ENCODE results near the gene IER5L.

Gene IER5L

DNA sequence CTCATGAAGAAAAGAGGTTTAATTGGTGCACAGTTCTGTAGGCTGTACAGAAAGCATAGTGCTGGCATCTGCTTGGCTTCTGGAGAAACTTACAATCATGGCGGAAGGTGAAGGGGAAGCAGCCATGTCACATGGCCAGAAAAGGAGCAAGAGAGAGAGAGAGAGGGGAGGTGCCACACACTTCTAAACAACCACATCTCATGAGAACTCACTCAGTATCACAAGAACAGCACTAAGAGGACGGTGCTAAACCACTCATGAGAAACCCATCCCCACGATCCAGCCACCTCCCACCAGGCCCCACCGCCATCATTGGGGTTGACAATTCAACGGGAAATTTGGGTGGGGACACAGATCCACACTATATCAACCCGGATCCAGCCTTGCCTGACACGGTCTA, 28.8 kb upstream of the IER5L start (continued):
- TF ChIP-seq, protein P1, sequence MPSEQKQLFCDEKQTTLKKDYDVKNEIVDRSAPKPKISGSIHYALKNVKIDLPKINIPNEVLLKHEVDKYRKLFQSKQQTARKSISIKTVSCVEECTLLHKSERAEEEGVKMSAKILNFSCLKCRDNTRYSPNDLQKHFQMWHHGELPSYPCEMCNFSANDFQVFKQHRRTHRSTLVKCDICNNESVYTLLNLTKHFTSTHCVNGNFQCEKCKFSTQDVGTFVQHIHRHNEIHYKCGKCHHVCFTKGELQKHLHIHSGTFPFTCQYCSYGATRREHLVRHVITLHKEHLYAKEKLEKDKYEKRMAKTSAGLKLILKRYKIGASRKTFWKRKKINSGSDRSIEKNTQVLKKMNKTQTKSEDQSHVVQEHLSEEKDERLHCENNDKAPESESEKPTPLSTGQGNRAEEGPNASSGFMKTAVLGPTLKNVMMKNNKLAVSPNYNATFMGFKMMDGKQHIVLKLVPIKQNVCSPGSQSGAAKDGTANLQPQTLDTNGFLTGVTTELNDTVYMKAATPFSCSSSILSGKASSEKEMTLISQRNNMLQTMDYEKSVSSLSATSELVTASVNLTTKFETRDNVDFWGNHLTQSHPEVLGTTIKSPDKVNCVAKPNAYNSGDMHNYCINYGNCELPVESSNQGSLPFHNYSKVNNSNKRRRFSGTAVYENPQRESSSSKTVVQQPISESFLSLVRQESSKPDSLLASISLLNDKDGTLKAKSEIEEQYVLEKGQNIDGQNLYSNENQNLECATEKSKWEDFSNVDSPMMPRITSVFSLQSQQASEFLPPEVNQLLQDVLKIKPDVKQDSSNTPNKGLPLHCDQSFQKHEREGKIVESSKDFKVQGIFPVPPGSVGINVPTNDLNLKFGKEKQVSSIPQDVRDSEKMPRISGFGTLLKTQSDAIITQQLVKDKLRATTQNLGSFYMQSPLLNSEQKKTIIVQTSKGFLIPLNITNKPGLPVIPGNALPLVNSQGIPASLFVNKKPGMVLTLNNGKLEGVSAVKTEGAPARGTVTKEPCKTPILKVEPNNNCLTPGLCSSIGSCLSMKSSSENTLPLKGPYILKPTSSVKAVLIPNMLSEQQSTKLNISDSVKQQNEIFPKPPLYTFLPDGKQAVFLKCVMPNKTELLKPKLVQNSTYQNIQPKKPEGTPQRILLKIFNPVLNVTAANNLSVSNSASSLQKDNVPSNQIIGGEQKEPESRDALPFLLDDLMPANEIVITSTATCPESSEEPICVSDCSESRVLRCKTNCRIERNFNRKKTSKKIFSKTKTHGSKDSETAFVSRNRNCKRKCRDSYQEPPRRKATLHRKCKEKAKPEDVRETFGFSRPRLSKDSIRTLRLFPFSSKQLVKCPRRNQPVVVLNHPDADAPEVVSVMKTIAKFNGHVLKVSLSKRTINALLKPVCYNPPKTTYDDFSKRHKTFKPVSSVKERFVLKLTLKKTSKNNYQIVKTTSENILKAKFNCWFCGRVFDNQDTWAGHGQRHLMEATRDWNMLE (tag by site-specific recombination; conservative IDR thresholded peaks at IDR 0.05; ENCODE audit: low read depth): no peak
- no peak for TF ChIP-seq ZNF621 (tag by site-specific recombination; IDR thresholded peaks at IDR 0.05)

DNA sequence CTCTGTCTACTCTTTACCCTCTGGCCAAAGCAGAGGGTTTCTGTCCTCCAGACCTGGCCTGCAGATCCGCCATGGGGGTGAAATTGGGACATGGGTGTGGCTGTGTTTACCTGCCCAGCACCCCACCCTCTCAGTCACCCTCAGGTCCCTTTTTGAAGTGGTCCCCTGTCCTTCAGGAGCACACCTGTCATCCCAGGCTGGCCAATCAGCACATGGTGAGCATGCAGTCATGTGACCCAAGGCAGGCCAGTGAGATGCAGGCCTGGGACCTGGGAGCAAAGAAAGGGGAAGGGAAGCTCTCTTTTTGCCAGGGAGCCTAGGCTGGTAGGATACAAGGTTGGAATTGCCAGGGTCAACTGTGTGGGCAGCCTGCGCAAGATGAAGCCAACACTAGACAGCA, 28.3 kb upstream of the IER5L start:
- POLR2A ChIA-PET: no interaction called here
- H3K36me3 ChIP-seq (ENCODE audit: control insufficient read depth in 2 of 2, insufficient read depth in 1 of 2, low read length in 2 of 2): no peaks in the 10 kb centered on the region
- no peaks in the 10 kb centered on the region for H3K4me1 ChIP-seq (ENCODE audit: control insufficient read depth, insufficient read depth, low read length)
- H3K4me3 ChIP-seq (ENCODE audit: low read depth, low read length): no peak overlapping the region
- CTCF ChIA-PET: no interaction called here
- no peak overlapping the region for H3K27ac ChIP-seq (ENCODE audit: extremely low read depth, low read depth, low read length)
- no peaks in the 10 kb centered on the region for H3K9me3 ChIP-seq (ENCODE audit: control insufficient read depth, insufficient read depth, low read depth, low read length)
- no peak for TF ChIP-seq ZNF830 (tag by site-specific recombination; IDR thresholded peaks at IDR 0.05; ENCODE audit: low read depth)
- no peak for TF ChIP-seq ZNF76 (tag by site-specific recombination; IDR thresholded peaks at IDR 0.05; ENCODE audit: borderline replicate concordance, low read depth)
- no peak for TF ChIP-seq ZNF174 (tag by site-specific recombination; IDR thresholded peaks at IDR 0.05)
- TF ChIP-seq, protein P2, sequence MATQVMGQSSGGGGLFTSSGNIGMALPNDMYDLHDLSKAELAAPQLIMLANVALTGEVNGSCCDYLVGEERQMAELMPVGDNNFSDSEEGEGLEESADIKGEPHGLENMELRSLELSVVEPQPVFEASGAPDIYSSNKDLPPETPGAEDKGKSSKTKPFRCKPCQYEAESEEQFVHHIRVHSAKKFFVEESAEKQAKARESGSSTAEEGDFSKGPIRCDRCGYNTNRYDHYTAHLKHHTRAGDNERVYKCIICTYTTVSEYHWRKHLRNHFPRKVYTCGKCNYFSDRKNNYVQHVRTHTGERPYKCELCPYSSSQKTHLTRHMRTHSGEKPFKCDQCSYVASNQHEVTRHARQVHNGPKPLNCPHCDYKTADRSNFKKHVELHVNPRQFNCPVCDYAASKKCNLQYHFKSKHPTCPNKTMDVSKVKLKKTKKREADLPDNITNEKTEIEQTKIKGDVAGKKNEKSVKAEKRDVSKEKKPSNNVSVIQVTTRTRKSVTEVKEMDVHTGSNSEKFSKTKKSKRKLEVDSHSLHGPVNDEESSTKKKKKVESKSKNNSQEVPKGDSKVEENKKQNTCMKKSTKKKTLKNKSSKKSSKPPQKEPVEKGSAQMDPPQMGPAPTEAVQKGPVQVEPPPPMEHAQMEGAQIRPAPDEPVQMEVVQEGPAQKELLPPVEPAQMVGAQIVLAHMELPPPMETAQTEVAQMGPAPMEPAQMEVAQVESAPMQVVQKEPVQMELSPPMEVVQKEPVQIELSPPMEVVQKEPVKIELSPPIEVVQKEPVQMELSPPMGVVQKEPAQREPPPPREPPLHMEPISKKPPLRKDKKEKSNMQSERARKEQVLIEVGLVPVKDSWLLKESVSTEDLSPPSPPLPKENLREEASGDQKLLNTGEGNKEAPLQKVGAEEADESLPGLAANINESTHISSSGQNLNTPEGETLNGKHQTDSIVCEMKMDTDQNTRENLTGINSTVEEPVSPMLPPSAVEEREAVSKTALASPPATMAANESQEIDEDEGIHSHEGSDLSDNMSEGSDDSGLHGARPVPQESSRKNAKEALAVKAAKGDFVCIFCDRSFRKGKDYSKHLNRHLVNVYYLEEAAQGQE (tag by site-specific recombination; IDR thresholded peaks at IDR 0.05): no peak
- TF ChIP-seq ZBTB21 (tag by site-specific recombination; IDR thresholded peaks at IDR 0.05): no peak
- TF ChIP-seq, protein P3, sequence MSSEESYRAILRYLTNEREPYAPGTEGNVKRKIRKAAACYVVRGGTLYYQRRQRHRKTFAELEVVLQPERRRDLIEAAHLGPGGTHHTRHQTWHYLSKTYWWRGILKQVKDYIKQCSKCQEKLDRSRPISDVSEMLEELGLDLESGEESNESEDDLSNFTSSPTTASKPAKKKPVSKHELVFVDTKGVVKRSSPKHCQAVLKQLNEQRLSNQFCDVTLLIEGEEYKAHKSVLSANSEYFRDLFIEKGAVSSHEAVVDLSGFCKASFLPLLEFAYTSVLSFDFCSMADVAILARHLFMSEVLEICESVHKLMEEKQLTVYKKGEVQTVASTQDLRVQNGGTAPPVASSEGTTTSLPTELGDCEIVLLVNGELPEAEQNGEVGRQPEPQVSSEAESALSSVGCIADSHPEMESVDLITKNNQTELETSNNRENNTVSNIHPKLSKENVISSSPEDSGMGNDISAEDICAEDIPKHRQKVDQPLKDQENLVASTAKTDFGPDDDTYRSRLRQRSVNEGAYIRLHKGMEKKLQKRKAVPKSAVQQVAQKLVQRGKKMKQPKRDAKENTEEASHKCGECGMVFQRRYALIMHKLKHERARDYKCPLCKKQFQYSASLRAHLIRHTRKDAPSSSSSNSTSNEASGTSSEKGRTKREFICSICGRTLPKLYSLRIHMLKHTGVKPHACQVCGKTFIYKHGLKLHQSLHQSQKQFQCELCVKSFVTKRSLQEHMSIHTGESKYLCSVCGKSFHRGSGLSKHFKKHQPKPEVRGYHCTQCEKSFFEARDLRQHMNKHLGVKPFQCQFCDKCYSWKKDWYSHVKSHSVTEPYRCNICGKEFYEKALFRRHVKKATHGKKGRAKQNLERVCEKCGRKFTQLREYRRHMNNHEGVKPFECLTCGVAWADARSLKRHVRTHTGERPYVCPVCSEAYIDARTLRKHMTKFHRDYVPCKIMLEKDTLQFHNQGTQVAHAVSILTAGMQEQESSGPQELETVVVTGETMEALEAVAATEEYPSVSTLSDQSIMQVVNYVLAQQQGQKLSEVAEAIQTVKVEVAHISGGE (tag by site-specific recombination; conservative IDR thresholded peaks at IDR 0.05; ENCODE audit: low read depth): no peak
- TF ChIP-seq ZNF623 (tag by site-specific recombination; IDR thresholded peaks at IDR 0.05): no peak
- TF ChIP-seq ZNF19 (tag by site-specific recombination; IDR thresholded peaks at IDR 0.05; ENCODE audit: low read depth): no peak
- TF ChIP-seq ZEB2 (tag by site-specific recombination; IDR thresholded peaks at IDR 0.05): no peak
- TF ChIP-seq SALL2 (tag by site-specific recombination; IDR thresholded peaks at IDR 0.05; ENCODE audit: borderline replicate concordance): no peak
- TF ChIP-seq ZNF221 (tag by site-specific recombination; IDR thresholded peaks at IDR 0.05; ENCODE audit: borderline replicate concordance): no peak
- no peak for TF ChIP-seq HIC1 (tag by site-specific recombination; IDR thresholded peaks at IDR 0.05)
- no peak for TF ChIP-seq ZNF707 (tag by site-specific recombination; IDR thresholded peaks at IDR 0.05)
- no peak for TF ChIP-seq ZNF335 (tag by site-specific recombination; conservative IDR thresholded peaks at IDR 0.05)
- TF ChIP-seq ZNF596 (tag by site-specific recombination; IDR thresholded peaks at IDR 0.05): no peak
- no peak for TF ChIP-seq ELK4 (IDR thresholded peaks at IDR 0.05; ENCODE audit: borderline replicate concordance, low read depth, low read length)
- TF ChIP-seq, protein P4, sequence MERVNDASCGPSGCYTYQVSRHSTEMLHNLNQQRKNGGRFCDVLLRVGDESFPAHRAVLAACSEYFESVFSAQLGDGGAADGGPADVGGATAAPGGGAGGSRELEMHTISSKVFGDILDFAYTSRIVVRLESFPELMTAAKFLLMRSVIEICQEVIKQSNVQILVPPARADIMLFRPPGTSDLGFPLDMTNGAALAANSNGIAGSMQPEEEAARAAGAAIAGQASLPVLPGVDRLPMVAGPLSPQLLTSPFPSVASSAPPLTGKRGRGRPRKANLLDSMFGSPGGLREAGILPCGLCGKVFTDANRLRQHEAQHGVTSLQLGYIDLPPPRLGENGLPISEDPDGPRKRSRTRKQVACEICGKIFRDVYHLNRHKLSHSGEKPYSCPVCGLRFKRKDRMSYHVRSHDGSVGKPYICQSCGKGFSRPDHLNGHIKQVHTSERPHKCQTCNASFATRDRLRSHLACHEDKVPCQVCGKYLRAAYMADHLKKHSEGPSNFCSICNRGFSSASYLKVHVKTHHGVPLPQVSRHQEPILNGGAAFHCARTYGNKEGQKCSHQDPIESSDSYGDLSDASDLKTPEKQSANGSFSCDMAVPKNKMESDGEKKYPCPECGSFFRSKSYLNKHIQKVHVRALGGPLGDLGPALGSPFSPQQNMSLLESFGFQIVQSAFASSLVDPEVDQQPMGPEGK (tag by site-specific recombination; IDR thresholded peaks at IDR 0.05): no peak
